HepG2 (cell line): ENCODE data around the gene ZNF117. TPM values are rescaled to one million over a fixed set of nuclear protein-coding genes. Genes with fewer than 3 reads are reported as not detected.

Source experiments
- BATF2 ChIP-seq: sonication (generic); formaldehyde crosslinking; IDR thresholded peaks from 2 replicates; pipeline ENCODE4 v1.8.0; 2022; ENCODE audit warnings: mild to moderate bottlenecking, missing genetic modification reagents, moderate library complexity
- GPN1 ChIP-seq: sonication (generic); formaldehyde crosslinking; IDR thresholded peaks from 2 replicates; pipeline ENCODE4 v1.5.1; 2020; ENCODE audit warnings: missing genetic modification reagents, borderline replicate concordance
- KDM6A ChIP-seq: IDR thresholded peaks from 2 replicates; pipeline ENCODE4 v1.6.1; 2016; ENCODE audit warnings: low read depth
- MED8 ChIP-seq: sonication (generic); formaldehyde crosslinking; IDR thresholded peaks from 2 replicates; pipeline ENCODE4 v1.8.1; 2023; ENCODE audit warnings: mild to moderate bottlenecking, missing genetic modification reagents; ENCODE audit not compliant: insufficient replicate concordance
- PTBP1 ChIP-seq: fragments of 200-400 bp; formaldehyde crosslinking; IDR thresholded peaks from 2 replicates; pipeline ENCODE4 v1.6.1; 2018; ENCODE audit warnings: low read length, low read depth; ENCODE audit not compliant: poor library complexity, severe bottlenecking
- SMARCE1 ChIP-seq: fragments of 450-650 bp; IDR thresholded peaks from 2 replicates; pipeline ENCODE4 v1.6.1; 2017; ENCODE audit warnings: borderline replicate concordance
- SP140L ChIP-seq: sonication (generic); formaldehyde crosslinking; IDR thresholded peaks from 2 replicates; pipeline ENCODE4 v1.4.0; 2020; ENCODE audit warnings: missing genetic modification reagents, borderline replicate concordance
- SRF ChIP-seq: IDR thresholded peaks from 2 replicates; pipeline ENCODE4 v1.6.1; 2011; ENCODE audit warnings: mild to moderate bottlenecking, low read depth, low read length, moderate library complexity
- SRSF9 ChIP-seq: fragments of 200-400 bp; formaldehyde crosslinking; IDR thresholded peaks from 2 replicates; pipeline ENCODE4 v1.6.1; 2018; ENCODE audit warnings: borderline replicate concordance, mild to moderate bottlenecking, low read depth, low read length; ENCODE audit not compliant: insufficient read depth, poor library complexity, severe bottlenecking
- STAT5B ChIP-seq: sonication (generic); formaldehyde crosslinking; IDR thresholded peaks from 2 replicates; pipeline ENCODE4 v1.4.0; 2020; ENCODE audit warnings: missing genetic modification reagents
- TFAP4 ChIP-seq: sonication (generic); IDR thresholded peaks from 2 replicates; pipeline ENCODE4 v1.6.1; 2016; ENCODE audit warnings: low read depth, borderline replicate concordance
- ZBTB25 ChIP-seq: IDR thresholded peaks from 2 replicates; pipeline ENCODE4 v1.6.1; 2018; ENCODE audit warnings: missing genetic modification reagents
- ZBTB3 ChIP-seq: sonication (generic); formaldehyde crosslinking; IDR thresholded peaks from 2 replicates; pipeline ENCODE4 v1.4.0; 2020; ENCODE audit warnings: low read depth, mild to moderate bottlenecking, moderate library complexity, missing genetic modification reagents, borderline replicate concordance
- ZHX2 ChIP-seq, 2 experiments: sonication (generic) in 1 of 2; formaldehyde crosslinking in 1 of 2; IDR thresholded peaks; 2 replicates each; pipeline versions ENCODE4 v1.6.1 to v1.9.0; 2014 to 2022; ENCODE audit warnings: antibody characterized with exemption in 1 of 2, borderline replicate concordance in 1 of 2, inconsistent platforms in 1 of 2, low read depth in 1 of 2, missing genetic modification reagents in 1 of 2
- ZNF232 ChIP-seq: sonication (generic); formaldehyde crosslinking; IDR thresholded peaks from 2 replicates; pipeline ENCODE4 v1.4.0; 2020; ENCODE audit warnings: missing genetic modification reagents, borderline replicate concordance
- ZNF235 ChIP-seq: sonication (generic); formaldehyde crosslinking; IDR thresholded peaks from 2 replicates; pipeline ENCODE4 v1.8.1; 2023; ENCODE audit warnings: mild to moderate bottlenecking, missing genetic modification reagents, borderline replicate concordance
- ZNF430 ChIP-seq: sonication (generic); formaldehyde crosslinking; IDR thresholded peaks from 2 replicates; pipeline ENCODE4 v1.9.0; 2021; ENCODE audit warnings: mild to moderate bottlenecking, missing genetic modification reagents
- ZNF431 ChIP-seq: sonication (generic); formaldehyde crosslinking; IDR thresholded peaks from 2 replicates; pipeline ENCODE4 v1.9.0; 2022; ENCODE audit warnings: missing genetic modification reagents, low read depth, mild to moderate bottlenecking, borderline replicate concordance
- ZNF766 ChIP-seq: sonication (generic); formaldehyde crosslinking; IDR thresholded peaks from 2 replicates; pipeline ENCODE4 v1.5.0; 2020; ENCODE audit warnings: missing genetic modification reagents, borderline replicate concordance
- ZSCAN29 ChIP-seq: sonication (generic); formaldehyde crosslinking; conservative IDR thresholded peaks from 2 replicates; pipeline ENCODE4 v1.4.0; 2020; ENCODE audit warnings: mild to moderate bottlenecking, missing genetic modification reagents
- polyA plus RNA-seq, 8 experiments: library from polyadenylated mRNA; depleted of rRNA in 3 of 8; stranded (reverse) in 7 of 8; unstranded in 1 of 8; fragments of >200 nt; fragmentation: Illumina TruSeq in 4 of 8; extraction: Trizol in 4 of 8; gene quantifications; 2 replicates each; pipeline versions ENCODE4 v1.2.1 to v1.2.3, GENCODE V29; 2011 to 2016; ENCODE audit warnings: low read depth in 4 of 8, missing spikeins in 1 of 8, mixed read lengths in 1 of 8; ENCODE audit not compliant: insufficient read depth in 1 of 8
- total RNA-seq, 5 experiments: library from RNA; depleted of rRNA; stranded (reverse); fragments of >200 nt; fragmentation: Illumina TruSeq; extraction: Trizol; gene quantifications; 2 replicates each; pipeline ENCODE4 v1.2.3, GENCODE V29; 2016; ENCODE audit warnings: low read depth in 1 of 5

ZNF117 gene
- total and polyA plus RNA-seq, 2 of the 13 experiments (the other 11 are each of a cell fraction or from before 2014, with no cell fraction given): 6.6 to 20.0 TPM

GRCh38 chr7:64999165-65000004, 8.5 kb upstream of the ZNF117 start (continued):
- no peak for TF ChIP-seq ZHX2 (IDR thresholded peaks at IDR 0.05; ENCODE audit: low read depth)
- 0 out of 2 replicates have a peak, but pooled peaks have one; percentile 90 for TF ChIP-seq ZHX2 (CRISPR knock-in tag; IDR thresholded peaks at IDR 0.05; ENCODE audit: borderline replicate concordance)
- TF ChIP-seq BATF2 (CRISPR knock-in tag): no peak
- TF ChIP-seq ZNF235 (CRISPR knock-in tag): no peak
- no peak for TF ChIP-seq ZSCAN29 (CRISPR knock-in tag)
- TF ChIP-seq SP140L: no peak
- peak; percentile 13; the same call in 1 of the 2 replicates for TF ChIP-seq TFAP4
- no peak for TF ChIP-seq SRSF9
- peak; percentile 83; the same call in 1 of the 2 replicates for TF ChIP-seq ZBTB25 (CRISPR knock-in tag)
- TF ChIP-seq PTBP1: no peak
- no peak for TF ChIP-seq SMARCE1
- TF ChIP-seq GPN1 (CRISPR knock-in tag): no peak
- no peak for TF ChIP-seq ZNF431 (CRISPR knock-in tag)
- peak; percentile 26; the same call in 1 of the 2 replicates for TF ChIP-seq ZBTB3 (CRISPR knock-in tag)
- peak; percentile 57; the same call in 1 of the 2 replicates for TF ChIP-seq STAT5B (CRISPR knock-in tag)
- TF ChIP-seq KDM6A: peak; percentile 5; the same call in 1 of the 2 replicates
- no peak for TF ChIP-seq SRF
- no peak for TF ChIP-seq ZNF232 (CRISPR knock-in tag)
- peak; percentile 91 for TF ChIP-seq MED8 (CRISPR knock-in tag)
- no peak for TF ChIP-seq ZNF430 (CRISPR knock-in tag)
- TF ChIP-seq ZNF766: no peak
